Hematopoietic multipotent progenitor cell (in vitro differentiated cells): ENCODE data around the gene USP15. TPM values are rescaled to one million over a fixed set of nuclear protein-coding genes. Genes with fewer than 3 reads are reported as not detected.
"Not testable (repeated sequence)": the region's sequence is repeated elsewhere in the genome, so short reads cannot be mapped to it uniquely, and the experiment has no call there.

Source experiments
- DNase-seq, 3 donors: peaks; one replicate each; pipeline ENCODE4 v3.0.0-alpha.2; 2011 to 2015; ENCODE audit warnings: low read depth in 2 of 3, low spot score in 2 of 3
- total RNA-seq: library from RNA; depleted of rRNA; stranded (reverse); fragments of >200 nt; gene quantifications from one replicate; pipeline ENCODE4 v1.2.3, GENCODE V29; 2012

USP15 gene
- total RNA-seq, 1 donor: 106 TPM

- no peak for DNase-seq
These were observed 56.8 kb downstream of the USP15 start for GRCh38 chr12:62317017-62317416.

- peak in 2 of 3 donors; percentile 11 to 47 for DNase-seq
These were observed 58.9 kb downstream of the USP15 start for GRCh38 chr12:62319058-62319457.

GRCh38 chr12:62320054-62320453 is 59.9 kb downstream of the USP15 start:
- DNase-seq: no peak

GRCh38 chr12:62323386-62323785 is 63.2 kb downstream of the USP15 start:
- DNase-seq: no peak

GRCh38 chr12:62328296-62328921 is 68.2 kb downstream of the USP15 start:
- peak in 2 of 3 donors; percentile 40 to 71 for DNase-seq

- DNase-seq: no peak
These were observed 71.1 kb downstream of the USP15 start for GRCh38 chr12:62331306-62331705.

GRCh38 chr12:62332598-62332997 is 72.4 kb downstream of the USP15 start:
- DNase-seq: no peak

GRCh38 chr12:62335057-62335456 is 74.9 kb downstream of the USP15 start:
- no peak for DNase-seq

- DNase-seq: no peak
These were observed 75.6 kb downstream of the USP15 start for GRCh38 chr12:62335796-62336195.

- DNase-seq: not testable (repeated sequence)
These were observed 77.4 kb downstream of the USP15 start for GRCh38 chr12:62337643-62338042.

- not testable (repeated sequence) for DNase-seq
These were observed 82.6 kb downstream of the USP15 start for GRCh38 chr12:62342614-62343303.

GRCh38 chr12:62343304-62344120 is 83.3 kb downstream of the USP15 start:
- DNase-seq: not testable (repeated sequence)

GRCh38 chr12:62344731-62345556 is 84.7 kb downstream of the USP15 start:
- not testable (repeated sequence) for DNase-seq

GRCh38 chr12:62345667-62346066 is 85.5 kb downstream of the USP15 start:
- DNase-seq: no peak

GRCh38 chr12:62346817-62347216 is 86.6 kb downstream of the USP15 start:
- no peak for DNase-seq

GRCh38 chr12:62347922-62348650 is 87.9 kb downstream of the USP15 start:
- no peak for DNase-seq

- DNase-seq: no peak
These were observed 90.3 kb downstream of the USP15 start for GRCh38 chr12:62350554-62350953.

GRCh38 chr12:62351326-62351725 is 91.1 kb downstream of the USP15 start:
- no peak for DNase-seq

GRCh38 chr12:62361048-62361447 is 100.8 kb downstream of the USP15 start:
- no peak for DNase-seq

- no peak for DNase-seq
These were observed 103.3 kb downstream of the USP15 start for GRCh38 chr12:62363506-62363905.
